Brain microvascular endothelial cell (primary cell): ENCODE measurements around the gene CDV3.
"Not testable (repeated sequence)": the region's sequence is repeated elsewhere in the genome, so short reads cannot be mapped to it uniquely, and the experiment has no call there.

Experiments used
- DNase-seq: peaks from one replicate; pipeline ENCODE4 v3.0.0-alpha.2; 2020
- H3K27ac ChIP-seq: fragments of 250-450 bp; sonication (Bioruptor Pico); 2 replicates; pipeline ENCODE4 v1.5.1; 2020; ENCODE audit warnings: mild to moderate bottlenecking, moderate library complexity
- H3K27me3 ChIP-seq: fragments of 250-450 bp; sonication (Bioruptor Pico); replicated peaks from 2 replicates; pipeline ENCODE4 v1.5.1; 2020; ENCODE audit warnings: mild to moderate bottlenecking
- H3K36me3 ChIP-seq: fragments of 250-450 bp; sonication (Bioruptor Pico); replicated peaks from 2 replicates; pipeline ENCODE4 v1.5.1; 2020; ENCODE audit warnings: mild to moderate bottlenecking
- H3K4me3 ChIP-seq: 2 replicates; pipeline ENCODE4 v1.5.1; 2011; ENCODE audit warnings: low read depth, mild to moderate bottlenecking, control low read depth, low read length, moderate library complexity
- CTCF ChIP-seq: IDR thresholded peaks from 2 replicates; pipeline ENCODE4 v1.5.1; 2011; ENCODE audit warnings: low read depth, mild to moderate bottlenecking, moderate library complexity, low read length, control low read depth, inconsistent platforms; ENCODE audit errors: missing control alignments
- in situ Hi-C: cut with HindIII; loops from 2 replicates; pipeline ENCODE4 v1.10.0; 2017; ENCODE audit warnings: low sequenced_read_pairs, low pct_ligation_motif_present

Gene CDV3, protein sequence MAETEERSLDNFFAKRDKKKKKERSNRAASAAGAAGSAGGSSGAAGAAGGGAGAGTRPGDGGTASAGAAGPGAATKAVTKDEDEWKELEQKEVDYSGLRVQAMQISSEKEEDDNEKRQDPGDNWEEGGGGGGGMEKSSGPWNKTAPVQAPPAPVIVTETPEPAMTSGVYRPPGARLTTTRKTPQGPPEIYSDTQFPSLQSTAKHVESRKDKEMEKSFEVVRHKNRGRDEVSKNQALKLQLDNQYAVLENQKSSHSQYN

DNA sequence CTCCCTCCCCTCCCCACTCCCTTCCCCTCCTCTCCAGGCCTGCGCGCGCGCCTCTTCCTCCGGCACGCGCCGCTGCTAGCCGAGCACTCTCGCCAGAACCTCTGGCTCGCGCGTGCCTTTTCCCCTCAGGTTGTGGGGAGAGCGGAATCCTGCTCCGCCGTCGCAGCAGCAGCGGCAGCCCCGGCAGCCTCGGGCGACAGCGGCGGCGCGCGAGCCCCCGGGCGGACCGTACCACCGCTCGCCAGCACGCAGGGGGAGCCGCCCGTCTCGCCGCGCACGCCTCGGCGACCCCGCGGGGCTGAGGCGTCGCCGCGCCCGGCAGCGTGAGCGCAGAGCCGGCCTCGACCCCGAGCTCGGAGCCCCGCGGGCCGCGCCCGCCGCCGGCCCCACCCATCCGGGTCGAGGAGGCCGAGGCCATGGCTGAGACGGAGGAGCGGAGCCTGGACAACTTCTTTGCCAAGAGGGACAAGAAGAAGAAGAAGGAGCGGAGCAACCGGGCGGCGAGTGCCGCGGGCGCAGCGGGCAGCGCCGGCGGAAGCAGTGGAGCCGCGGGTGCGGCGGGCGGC, at the start of gene CDV3:
TSS of gene CDV3 (plus strand) at position 58 of the 566 bp plus-strand sequence. CDS start at position 417, 359 bp downstream.
- no peak for DNase-seq
- H3K36me3 ChIP-seq: peaks cover 23% of the 10 kb centered on the region
- H3K4me3 ChIP-seq: peak within 1 kb of the TSS; percentile 89
- peak within 1 kb of the TSS; percentile 82 for H3K27ac ChIP-seq
- TF ChIP-seq CTCF: no peak
- H3K27me3 ChIP-seq: no peaks in the 10 kb centered on the region
- in situ Hi-C loops: no loop called here

DNA sequence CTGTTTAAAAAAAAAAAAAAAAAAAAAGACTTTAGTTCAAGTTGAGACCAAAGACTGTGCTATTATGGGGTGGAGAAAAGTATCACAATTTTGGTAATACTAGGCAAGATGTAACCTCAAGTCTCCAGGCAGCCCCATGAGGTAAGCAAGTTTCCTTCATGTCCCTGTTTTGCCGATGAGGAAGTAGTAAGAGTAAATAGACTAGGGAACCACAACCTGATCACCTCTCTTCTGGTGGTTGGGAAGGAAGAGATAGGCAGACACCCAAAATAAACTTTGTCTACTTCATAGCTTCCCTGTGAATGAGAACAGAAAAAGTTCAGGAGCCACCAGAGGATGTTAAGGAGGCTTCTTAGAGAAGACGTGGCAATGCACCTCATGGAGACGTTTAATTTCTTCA, 49.7 kb upstream of the CDV3 start:
- H3K36me3 ChIP-seq, in situ Hi-C loops, H3K27ac ChIP-seq, DNase-seq, H3K27me3 ChIP-seq, H3K4me3 ChIP-seq: not testable (repeated sequence)

DNA sequence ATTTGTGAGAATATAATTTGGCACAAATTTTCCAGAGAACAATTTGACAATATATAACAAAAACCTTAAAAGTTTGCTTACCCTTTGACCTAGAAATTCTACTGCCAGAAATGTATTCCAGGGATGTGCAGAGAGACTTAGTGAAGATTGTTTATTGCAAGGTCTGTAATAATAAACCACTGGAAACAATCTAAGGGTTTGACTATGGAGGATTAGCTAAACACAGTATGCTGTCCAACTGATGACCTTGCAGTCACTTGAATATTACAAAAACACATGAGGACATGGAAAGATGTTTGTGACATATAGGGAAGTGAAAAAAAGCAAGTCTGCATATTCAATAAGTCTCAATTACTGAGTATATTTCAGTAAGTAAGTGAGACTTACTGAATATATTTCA, 48.1 kb upstream of the CDV3 start:
- Histone ChIP-seq H3K36me3 (no peaks in the 10 kb centered on the region), H3K27me3 (no peaks in the 10 kb centered on the region), H3K4me3 (no peak overlapping the region), H3K27ac (no peak overlapping the region)
- in situ Hi-C loops: no loop called here
- no peak for DNase-seq
- TF ChIP-seq CTCF: no peak

- in situ Hi-C loops: no loop called here
Observed at GRCh38 chr3:133527081-133527715, 46.3 kb upstream of the CDV3 start.

GRCh38 chr3:133529809-133530208, 43.7 kb upstream of the CDV3 start:
- Histone ChIP-seq H3K4me3 (no peak overlapping the region), H3K36me3 (no peaks in the 10 kb centered on the region), H3K27me3 (no peaks in the 10 kb centered on the region), H3K27ac (no peak overlapping the region)
- no peak for DNase-seq
- TF ChIP-seq CTCF: no peak
- in situ Hi-C loops: no loop called here

More at GRCh38 chr3:133527081-133527715, 46.3 kb upstream of the CDV3 start:
- Histone ChIP-seq H3K36me3 (no peaks in the 10 kb centered on the region), H3K4me3 (no peak overlapping the region), H3K27me3 (no peaks in the 10 kb centered on the region), H3K27ac (no peak overlapping the region)
- no peak for DNase-seq
- TF ChIP-seq CTCF: no peak

- Histone ChIP-seq H3K27ac (peak overlapping the region; percentile 82), H3K36me3 (no peaks in the 10 kb centered on the region), H3K27me3 (no peaks in the 10 kb centered on the region), H3K4me3 (no peak overlapping the region)
- TF ChIP-seq CTCF: no peak
- DNase-seq: peak; percentile 88
- in situ Hi-C loops: no loop called here
Observed at GRCh38 chr3:133531981-133532380, 41.5 kb upstream of the CDV3 start.
